IPS-NIHi7 (cell line): ENCODE results near the gene TELO2.

Source experiments
- DNase-seq: peaks from one replicate; pipeline ENCODE4 v3.0.0; 2012; ENCODE audit warnings: mixed read lengths; ENCODE audit errors: extremely low spot score

The TELO2 gene

GRCh38 chr16:1492923-1493745 is at the start of gene TELO2:
TELO2 (plus strand) TSS chr16:1493360; CDS start chr16:1494282, 922 bp downstream.
- DNase-seq = peak; percentile 98

- DNase-seq = no peak
Measured at GRCh38 chr16:1443403-1443973, 49.7 kb upstream of the TELO2 start.

GRCh38 chr16:1443980-1444729 is 49.0 kb upstream of the TELO2 start, which contains the start of gene CCDC154:
CCDC154 (minus strand) TSS chr16:1444556; CDS start chr16:1444322, 234 bp downstream.
- no peak for DNase-seq

- no peak for DNase-seq
Measured at GRCh38 chr16:1444730-1445517, 48.2 kb upstream of the TELO2 start.

- DNase-seq = no peak
Measured at GRCh38 chr16:1445518-1446203, 47.5 kb upstream of the TELO2 start.

- no peak for DNase-seq
Measured at GRCh38 chr16:1446296-1447080, 46.7 kb upstream of the TELO2 start.

GRCh38 chr16:1447965-1448364 is 45.2 kb upstream of the TELO2 start:
- no peak for DNase-seq

GRCh38 chr16:1448536-1449116 is 44.5 kb upstream of the TELO2 start:
- DNase-seq = no peak

GRCh38 chr16:1449201-1449788 is 43.9 kb upstream of the TELO2 start:
- DNase-seq = no peak

GRCh38 chr16:1450218-1450617 is 42.9 kb upstream of the TELO2 start:
- peak; percentile 67 for DNase-seq

- no peak for DNase-seq
Measured at GRCh38 chr16:1450841-1451240, 42.3 kb upstream of the TELO2 start.

GRCh38 chr16:1451702-1452392 is 41.3 kb upstream of the TELO2 start:
- DNase-seq = no peak

GRCh38 chr16:1452530-1452929 is 40.6 kb upstream of the TELO2 start:
- no peak for DNase-seq

GRCh38 chr16:1453316-1453715 is 39.8 kb upstream of the TELO2 start:
- no peak for DNase-seq

- no peak for DNase-seq
Measured at GRCh38 chr16:1454561-1454960, 38.6 kb upstream of the TELO2 start.

- no peak for DNase-seq
Measured at GRCh38 chr16:1455190-1456171, 37.7 kb upstream of the TELO2 start.

GRCh38 chr16:1456951-1457350 is 36.2 kb upstream of the TELO2 start:
- no peak for DNase-seq
